ENCODE measurements around the gene FFAR1.

DNA sequence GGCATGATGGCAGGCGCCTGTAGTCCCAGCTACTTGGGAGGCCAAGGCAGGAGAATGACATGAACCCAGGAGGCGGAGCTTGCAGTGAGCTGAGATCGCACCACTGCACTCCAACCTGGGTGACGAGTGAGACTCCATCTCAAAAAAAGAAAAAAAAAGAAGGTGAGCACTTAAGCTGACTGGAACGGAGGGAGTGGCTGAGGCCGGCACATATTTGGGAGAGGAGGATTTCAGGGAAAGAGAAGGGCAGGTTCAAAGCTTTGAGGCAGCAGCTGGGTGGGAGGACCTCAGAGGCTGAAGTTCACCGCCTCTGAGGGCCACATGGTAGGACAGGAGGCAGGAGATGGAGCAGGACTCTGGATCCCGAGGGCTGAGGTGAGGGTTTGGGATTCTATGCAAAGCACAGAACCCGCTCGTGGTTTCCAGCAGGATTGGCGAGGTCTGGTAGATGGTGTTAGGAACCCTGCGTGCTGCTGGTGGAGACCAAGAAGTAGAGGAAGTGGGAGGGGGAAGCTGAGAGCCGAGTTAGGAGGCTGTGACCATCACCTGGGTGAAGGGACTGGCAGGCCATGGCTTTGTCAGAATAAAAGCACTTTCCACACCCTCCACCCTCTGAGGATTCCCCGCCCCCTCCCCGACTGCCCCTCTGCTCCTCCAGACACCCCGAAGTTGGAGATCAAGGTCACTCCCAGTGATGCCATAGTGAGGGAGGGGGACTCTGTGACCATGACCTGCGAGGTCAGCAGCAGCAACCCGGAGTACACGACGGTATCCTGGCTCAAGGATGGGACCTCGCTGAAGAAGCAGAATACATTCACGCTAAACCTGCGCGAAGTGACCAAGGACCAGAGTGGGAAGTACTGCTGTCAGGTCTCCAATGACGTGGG lies 10.4 kb upstream of the FFAR1 start:
- TF ChIP-seq, protein P1, sequence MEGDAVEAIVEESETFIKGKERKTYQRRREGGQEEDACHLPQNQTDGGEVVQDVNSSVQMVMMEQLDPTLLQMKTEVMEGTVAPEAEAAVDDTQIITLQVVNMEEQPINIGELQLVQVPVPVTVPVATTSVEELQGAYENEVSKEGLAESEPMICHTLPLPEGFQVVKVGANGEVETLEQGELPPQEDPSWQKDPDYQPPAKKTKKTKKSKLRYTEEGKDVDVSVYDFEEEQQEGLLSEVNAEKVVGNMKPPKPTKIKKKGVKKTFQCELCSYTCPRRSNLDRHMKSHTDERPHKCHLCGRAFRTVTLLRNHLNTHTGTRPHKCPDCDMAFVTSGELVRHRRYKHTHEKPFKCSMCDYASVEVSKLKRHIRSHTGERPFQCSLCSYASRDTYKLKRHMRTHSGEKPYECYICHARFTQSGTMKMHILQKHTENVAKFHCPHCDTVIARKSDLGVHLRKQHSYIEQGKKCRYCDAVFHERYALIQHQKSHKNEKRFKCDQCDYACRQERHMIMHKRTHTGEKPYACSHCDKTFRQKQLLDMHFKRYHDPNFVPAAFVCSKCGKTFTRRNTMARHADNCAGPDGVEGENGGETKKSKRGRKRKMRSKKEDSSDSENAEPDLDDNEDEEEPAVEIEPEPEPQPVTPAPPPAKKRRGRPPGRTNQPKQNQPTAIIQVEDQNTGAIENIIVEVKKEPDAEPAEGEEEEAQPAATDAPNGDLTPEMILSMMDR (IDR thresholded peaks at IDR 0.05): no peak
- TF ChIP-seq POLR2AphosphoS5 (IDR thresholded peaks at IDR 0.05) (no peak), EP300 (IDR thresholded peaks at IDR 0.05) (no peak)

Data from upper lobe of left lung (tissue), 4 donors.